ENCODE data around the gene MYO10. TPM values are rescaled to one million over a fixed set of nuclear protein-coding genes. Genes with fewer than 3 reads are reported as not detected.

MYO10 gene
- total and polyA plus RNA-seq, 8 donors: 32.6 to 71.5 (median 65.0) TPM

DNA sequence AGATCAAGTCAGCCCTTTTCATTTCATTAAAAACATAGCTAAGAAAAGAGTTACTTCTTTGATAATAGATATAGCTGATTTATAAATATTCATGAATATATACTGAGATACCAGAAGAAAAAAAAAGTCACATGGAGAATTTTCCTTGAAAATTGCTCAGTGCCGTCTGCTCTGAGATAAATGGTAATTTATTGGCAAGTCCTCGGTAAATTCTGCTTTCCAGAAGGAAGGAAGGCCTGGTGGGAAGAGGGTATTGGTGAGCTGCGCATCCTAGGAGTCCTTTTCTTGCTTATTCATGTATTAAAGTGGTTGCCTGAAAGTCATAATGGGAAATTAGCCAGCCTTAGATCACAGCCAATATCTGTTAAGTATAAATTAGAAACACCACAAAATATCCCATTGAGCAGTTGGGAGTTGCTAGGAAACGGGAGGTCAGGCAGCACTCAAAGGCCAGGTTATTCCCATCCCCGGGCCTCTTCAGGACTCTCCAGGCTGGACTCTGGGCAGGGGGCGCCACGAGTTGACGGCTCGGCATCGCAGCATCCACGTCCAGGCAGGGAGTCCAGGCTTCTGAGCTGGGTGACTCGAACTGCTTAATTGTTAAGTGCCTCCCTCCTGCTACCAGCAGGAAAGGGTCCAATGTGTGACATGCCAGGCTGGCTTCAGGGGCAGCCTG, 202.6 kb downstream of the MYO10 start:
- Histone ChIP-seq H3K4me1 (peaks cover 17 to 26% of the 10 kb centered on the region in 2 donors), H3K4me3 (no peak overlapping the region), H3K27ac (no peak overlapping the region), H3K36me3 (no peaks in the 10 kb centered on the region), H3K9me3 (no peaks in the 10 kb centered on the region), H3K27me3 (no peaks in the 10 kb centered on the region)
- intact Hi-C loops (cut with DNase I): no loop called here
- TF ChIP-seq, protein P1, sequence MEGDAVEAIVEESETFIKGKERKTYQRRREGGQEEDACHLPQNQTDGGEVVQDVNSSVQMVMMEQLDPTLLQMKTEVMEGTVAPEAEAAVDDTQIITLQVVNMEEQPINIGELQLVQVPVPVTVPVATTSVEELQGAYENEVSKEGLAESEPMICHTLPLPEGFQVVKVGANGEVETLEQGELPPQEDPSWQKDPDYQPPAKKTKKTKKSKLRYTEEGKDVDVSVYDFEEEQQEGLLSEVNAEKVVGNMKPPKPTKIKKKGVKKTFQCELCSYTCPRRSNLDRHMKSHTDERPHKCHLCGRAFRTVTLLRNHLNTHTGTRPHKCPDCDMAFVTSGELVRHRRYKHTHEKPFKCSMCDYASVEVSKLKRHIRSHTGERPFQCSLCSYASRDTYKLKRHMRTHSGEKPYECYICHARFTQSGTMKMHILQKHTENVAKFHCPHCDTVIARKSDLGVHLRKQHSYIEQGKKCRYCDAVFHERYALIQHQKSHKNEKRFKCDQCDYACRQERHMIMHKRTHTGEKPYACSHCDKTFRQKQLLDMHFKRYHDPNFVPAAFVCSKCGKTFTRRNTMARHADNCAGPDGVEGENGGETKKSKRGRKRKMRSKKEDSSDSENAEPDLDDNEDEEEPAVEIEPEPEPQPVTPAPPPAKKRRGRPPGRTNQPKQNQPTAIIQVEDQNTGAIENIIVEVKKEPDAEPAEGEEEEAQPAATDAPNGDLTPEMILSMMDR (IDR thresholded peaks at IDR 0.05): no peak
- DNase-seq: no peak
- ATAC-seq: no peak

GRCh38 chr5:16732356-16732755, 203.7 kb downstream of the MYO10 start:
- DNase-seq (no peak), ATAC-seq (no peak)
- H3K27ac ChIP-seq: no peak overlapping the region
- no peaks in the 10 kb centered on the region for H3K27me3 ChIP-seq
- H3K4me1 ChIP-seq: peaks cover 28 to 29% of the 10 kb centered on the region in 2 donors
- no peak overlapping the region for H3K4me3 ChIP-seq
- no peaks in the 10 kb centered on the region for H3K9me3 ChIP-seq
- H3K36me3 ChIP-seq: no peaks in the 10 kb centered on the region
- TF ChIP-seq, protein P1 (IDR thresholded peaks at IDR 0.05): no peak
- intact Hi-C loops (cut with DNase I): no loop called here

GRCh38 chr5:16727755-16728325, 208.2 kb downstream of the MYO10 start:
- no peak overlapping the region for H3K4me3 ChIP-seq
- DNase-seq (peak in 3 of 4 donors; percentile 46 to 65 (median 47)), ATAC-seq (peak; percentile 77)
- intact Hi-C loops (cut with DNase I): no loop called here
- no peaks in the 10 kb centered on the region for H3K36me3 ChIP-seq
- no peak overlapping the region for H3K27ac ChIP-seq
- no peaks in the 10 kb centered on the region for H3K27me3 ChIP-seq
- H3K9me3 ChIP-seq: no peaks in the 10 kb centered on the region
- TF ChIP-seq, protein P1 (IDR thresholded peaks at IDR 0.05): no peak
- peaks cover 14% of the 10 kb centered on the region in 2 donors for H3K4me1 ChIP-seq

DNA sequence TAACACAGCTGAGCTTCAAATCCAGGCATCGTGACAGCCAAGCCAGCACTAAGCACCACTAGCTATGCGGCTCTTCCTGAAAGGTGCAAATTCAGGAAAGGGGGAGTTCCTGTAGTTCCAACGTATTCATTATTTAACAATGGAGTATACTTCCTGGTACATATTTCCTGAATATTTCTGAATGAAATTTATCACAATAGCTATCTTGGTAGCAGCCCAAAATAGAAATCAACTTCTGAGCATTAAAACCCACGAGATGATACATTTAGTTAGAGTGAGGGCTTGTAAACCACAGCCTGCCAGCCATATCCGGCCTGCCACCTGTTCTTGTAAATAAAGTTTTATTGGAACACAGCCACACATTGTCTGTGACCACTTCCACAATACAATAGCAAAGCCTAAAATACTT, 209.5 kb downstream of the MYO10 start:
- H3K4me1 ChIP-seq: peaks cover 14% of the 10 kb centered on the region in 2 donors
- TF ChIP-seq, protein P1 (IDR thresholded peaks at IDR 0.05): no peak
- H3K27ac ChIP-seq: no peak overlapping the region
- ATAC-seq (no peak), DNase-seq (no peak)
- H3K27me3 ChIP-seq: no peaks in the 10 kb centered on the region
- intact Hi-C loops (cut with DNase I): no loop called here
- H3K36me3 ChIP-seq: no peaks in the 10 kb centered on the region
- H3K4me3 ChIP-seq: no peak overlapping the region
- H3K9me3 ChIP-seq: no peaks in the 10 kb centered on the region

DNA sequence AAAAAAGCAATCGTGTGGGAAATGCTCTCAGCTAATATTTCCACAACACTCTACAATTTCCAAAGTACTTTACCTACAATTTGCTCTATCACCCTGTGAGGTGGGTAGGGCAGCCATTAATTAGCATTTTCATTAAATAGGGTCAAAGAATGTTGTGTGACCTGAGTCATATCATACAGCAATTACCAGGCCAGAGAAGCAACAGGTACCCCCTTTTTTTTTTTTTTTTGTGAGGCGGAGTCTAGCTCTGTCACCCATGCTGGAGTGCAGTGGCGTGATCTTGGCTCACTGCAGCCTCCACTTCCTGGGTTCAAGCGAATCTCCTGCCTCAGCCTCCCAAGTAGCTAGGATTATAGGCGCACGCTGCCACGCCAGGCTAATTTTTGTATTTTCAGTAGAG, 210.5 kb downstream of the MYO10 start:
- H3K27ac ChIP-seq: no peak overlapping the region
- intact Hi-C loops (cut with DNase I): no loop called here
- H3K36me3 ChIP-seq: no peaks in the 10 kb centered on the region
- ATAC-seq (no peak), DNase-seq (no peak)
- no peaks in the 10 kb centered on the region for H3K9me3 ChIP-seq
- no peaks in the 10 kb centered on the region for H3K27me3 ChIP-seq
- TF ChIP-seq, protein P1 (IDR thresholded peaks at IDR 0.05): no peak
- H3K4me1 ChIP-seq: peaks cover 14% of the 10 kb centered on the region in 2 donors
- no peak overlapping the region for H3K4me3 ChIP-seq

Measured in left lung (tissue), 10 donors.